Muscle layer of duodenum (tissue), 2 donors: ENCODE data around the gene SYNC.
"Not testable (repeated sequence)": the region's sequence is repeated elsewhere in the genome, so short reads cannot be mapped to it uniquely, and the experiment has no call there.

Experiments
- H3K27ac ChIP-seq: one replicate; pipeline ENCODE4 v1.7.0; 2013; ENCODE audit warnings: mild to moderate bottlenecking, low read length
- H3K27me3 ChIP-seq: one replicate; pipeline ENCODE4 v1.7.0; 2013; ENCODE audit warnings: low read depth, mild to moderate bottlenecking, control low read depth, low read length
- H3K36me3 ChIP-seq, 2 donors: one replicate each; pipeline ENCODE4 v1.7.0; 2013; ENCODE audit warnings: low read length in 2 of 2, control low read depth in 1 of 2, mild to moderate bottlenecking in 1 of 2; ENCODE audit not compliant: insufficient read depth in 2 of 2, control insufficient read depth in 1 of 2
- H3K4me1 ChIP-seq, 2 donors: one replicate each; pipeline ENCODE4 v1.7.0; 2013; ENCODE audit warnings: low read length in 2 of 2, mild to moderate bottlenecking in 2 of 2, control low read depth in 1 of 2, moderate library complexity in 1 of 2; ENCODE audit not compliant: insufficient read depth in 2 of 2, control insufficient read depth in 1 of 2
- H3K4me3 ChIP-seq, 2 donors: one replicate each; pipeline ENCODE4 v1.7.0; 2013; ENCODE audit warnings: low read length in 2 of 2, low read depth in 1 of 2, mild to moderate bottlenecking in 1 of 2
- H3K9me3 ChIP-seq, 2 donors: one replicate each; pipeline ENCODE4 v1.7.0; 2013; ENCODE audit warnings: low read length in 2 of 2, control low read depth in 1 of 2, mild to moderate bottlenecking in 1 of 2; ENCODE audit not compliant: control insufficient read depth in 1 of 2
- donor health status: healthy.

SYNC gene

GRCh38 chr1:32684167-32684811, 18.3 kb downstream of the SYNC start:
- Histone ChIP-seq H3K9me3 (no peaks in the 10 kb centered on the region), H3K27ac (peak overlapping the region; percentile 14), H3K27me3 (no peaks in the 10 kb centered on the region), H3K36me3 (peaks cover 26 to 44% of the 10 kb centered on the region in 2 donors), H3K4me3 (no peak overlapping the region), H3K4me1 (peaks cover 6 to 14% of the 10 kb centered on the region in 2 donors)

DNA sequence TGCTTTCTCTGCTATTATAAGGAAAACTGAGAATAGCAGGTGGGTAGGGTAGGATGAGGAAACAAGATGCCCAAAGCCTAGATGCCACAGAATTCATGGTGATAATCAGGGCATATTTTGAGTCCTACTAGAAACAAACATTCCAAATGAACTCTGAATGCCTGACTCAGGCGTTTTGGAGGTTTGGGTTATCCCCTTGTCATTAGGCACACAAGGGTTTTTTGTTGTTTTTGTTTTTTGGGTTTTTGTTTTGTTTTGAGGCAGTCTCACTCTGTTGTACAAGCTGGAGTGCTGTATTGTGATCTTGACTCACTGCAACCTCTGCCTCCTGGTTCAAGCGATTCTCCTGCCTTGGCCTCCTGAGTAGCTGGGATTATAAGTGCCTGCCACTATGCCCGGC, 19.2 kb downstream of the SYNC start:
- H3K4me1 ChIP-seq, result peaks cover 6 to 14% of the 10 kb centered on the region in 2 donors
- peaks cover 26 to 51% of the 10 kb centered on the region in 2 donors for H3K36me3 ChIP-seq
- no peak overlapping the region for H3K4me3 ChIP-seq
- H3K27me3 ChIP-seq, result no peaks in the 10 kb centered on the region
- no peaks in the 10 kb centered on the region for H3K9me3 ChIP-seq
- peak overlapping the region; percentile 14 for H3K27ac ChIP-seq

GRCh38 chr1:32681999-32682398, 20.6 kb downstream of the SYNC start:
- H3K4me1 ChIP-seq, result peaks cover 6 to 14% of the 10 kb centered on the region in 2 donors
- H3K27ac ChIP-seq, result no peak overlapping the region
- H3K36me3 ChIP-seq, result peaks cover 35 to 62% of the 10 kb centered on the region in 2 donors
- no peaks in the 10 kb centered on the region for H3K27me3 ChIP-seq
- H3K4me3 ChIP-seq, result no peak overlapping the region
- no peaks in the 10 kb centered on the region for H3K9me3 ChIP-seq

- Histone ChIP-seq H3K36me3 (peaks cover 36 to 67% of the 10 kb centered on the region in 2 donors), H3K27ac (no peak overlapping the region), H3K9me3 (no peaks in the 10 kb centered on the region), H3K4me3 (no peak overlapping the region), H3K27me3 (no peaks in the 10 kb centered on the region), H3K4me1 (peaks cover 6 to 14% of the 10 kb centered on the region in 2 donors)
Measured at GRCh38 chr1:32681509-32681908, 21.1 kb downstream of the SYNC start.

DNA sequence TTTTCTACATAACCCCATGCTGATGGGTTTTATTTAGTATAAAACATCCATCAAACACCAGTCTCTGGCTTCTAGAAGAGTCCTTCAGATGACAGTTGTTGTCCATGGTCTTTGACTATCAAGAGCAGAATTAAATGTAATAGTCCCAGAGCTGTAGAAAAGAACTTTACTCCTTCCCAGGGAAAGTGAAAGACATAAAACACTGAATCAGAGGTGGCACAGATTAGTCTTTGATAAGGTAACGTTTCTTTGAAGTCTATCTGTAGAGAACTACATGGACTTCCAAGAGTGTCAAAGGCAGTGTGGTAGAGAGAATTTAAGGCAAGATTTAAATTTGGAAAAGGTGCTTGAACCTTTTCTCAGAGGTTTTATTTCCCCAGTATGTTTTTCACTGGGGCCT, 21.9 kb downstream of the SYNC start:
- Histone ChIP-seq H3K36me3 (peaks cover 28 to 69% of the 10 kb centered on the region in 2 donors), H3K4me3 (no peak overlapping the region), H3K9me3 (no peaks in the 10 kb centered on the region), H3K27ac (no peak overlapping the region), H3K27me3 (no peaks in the 10 kb centered on the region), H3K4me1 (peaks cover 6 to 14% of the 10 kb centered on the region in 2 donors)

- H3K27ac ChIP-seq, H3K9me3 ChIP-seq, H3K27me3 ChIP-seq, H3K4me3 ChIP-seq: not testable (repeated sequence)
- Histone ChIP-seq H3K36me3 (peaks cover 21 to 66% of the 10 kb centered on the region in 2 donors), H3K4me1 (peaks cover 0 to 14% of the 10 kb centered on the region in 2 donors)
Measured at GRCh38 chr1:32679993-32680392, 22.6 kb downstream of the SYNC start.

GRCh38 chr1:32676945-32677344, 25.6 kb downstream of the SYNC start:
- H3K36me3 ChIP-seq, result peaks cover 37 to 69% of the 10 kb centered on the region in 2 donors
- H3K4me3 ChIP-seq, result no peak overlapping the region
- H3K27me3 ChIP-seq, result no peaks in the 10 kb centered on the region
- no peak overlapping the region for H3K27ac ChIP-seq
- H3K9me3 ChIP-seq, result no peaks in the 10 kb centered on the region
- peaks cover 0 to 6% of the 10 kb centered on the region in 2 donors for H3K4me1 ChIP-seq

GRCh38 chr1:32668716-32669115, 33.9 kb downstream of the SYNC start:
- H3K27ac ChIP-seq, H3K9me3 ChIP-seq, H3K27me3 ChIP-seq, H3K4me3 ChIP-seq: not testable (repeated sequence)
- Histone ChIP-seq H3K36me3 (peaks cover 33 to 47% of the 10 kb centered on the region in 2 donors), H3K4me1 (peaks cover 0 to 12% of the 10 kb centered on the region in 2 donors)

GRCh38 chr1:32666901-32667566, 35.5 kb downstream of the SYNC start:
- Histone ChIP-seq H3K36me3 (peaks cover 20 to 39% of the 10 kb centered on the region in 2 donors), H3K27ac (no peak overlapping the region), H3K9me3 (no peaks in the 10 kb centered on the region)

DNA sequence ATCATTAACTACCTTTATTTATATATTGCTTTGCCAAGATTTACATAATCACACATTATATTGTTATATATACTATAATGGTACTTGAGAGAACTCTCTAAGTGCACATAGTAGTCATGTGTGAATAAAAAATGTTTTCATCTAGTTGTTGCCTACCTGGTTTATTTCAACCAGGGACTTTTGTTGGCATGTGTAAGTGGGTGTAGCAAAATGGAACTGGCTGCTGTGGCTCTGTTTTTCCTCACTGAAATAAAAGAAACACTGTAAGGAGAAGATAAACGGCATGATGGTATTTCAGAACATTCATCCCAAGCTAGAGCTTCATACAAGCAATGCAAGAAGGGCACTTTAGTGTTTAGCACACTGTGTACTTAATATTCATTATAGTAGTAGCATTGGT, 36.7 kb downstream of the SYNC start:
- peaks cover 20 to 40% of the 10 kb centered on the region in 2 donors for H3K36me3 ChIP-seq
- H3K9me3 ChIP-seq, result no peaks in the 10 kb centered on the region
- H3K27ac ChIP-seq, result no peak overlapping the region
- H3K27me3 ChIP-seq, result no peaks in the 10 kb centered on the region
- H3K4me3 ChIP-seq, result no peak overlapping the region
- peaks cover 0 to 12% of the 10 kb centered on the region in 2 donors for H3K4me1 ChIP-seq

More at GRCh38 chr1:32666901-32667566, 35.5 kb downstream of the SYNC start:
- Histone ChIP-seq H3K27me3 (no peaks in the 10 kb centered on the region), H3K4me3 (no peak overlapping the region), H3K4me1 (peaks cover 0 to 12% of the 10 kb centered on the region in 2 donors)

GRCh38 chr1:32659581-32659980, 43.0 kb downstream of the SYNC start:
- Histone ChIP-seq H3K4me3 (no peak overlapping the region), H3K27ac (no peak overlapping the region), H3K27me3 (no peaks in the 10 kb centered on the region), H3K4me1 (peaks cover 1 to 5% of the 10 kb centered on the region in 2 donors), H3K36me3 (peaks cover 21 to 57% of the 10 kb centered on the region in 2 donors), H3K9me3 (no peaks in the 10 kb centered on the region)
